PFSK-1 (cell line): ENCODE results near the gene C1orf21.

ENCODE experiments used
- POLR2AphosphoS5 ChIP-seq: IDR thresholded peaks from 2 replicates; pipeline ENCODE4 v1.6.1; 2012; ENCODE audit warnings: low read depth, mild to moderate bottlenecking, control low read depth, low read length, moderate library complexity
- REST ChIP-seq, 2 experiments: IDR thresholded peaks; 2 replicates each; pipeline versions ENCODE4 v1.6.1 to v1.8.0; 2011 to 2012; ENCODE audit warnings: low read depth in 2 of 2, low read length in 2 of 2, control low read depth in 1 of 2, inconsistent platforms in 1 of 2, mild to moderate bottlenecking in 1 of 2, moderate library complexity in 1 of 2; ENCODE audit not compliant: insufficient read depth in 1 of 2

- TF ChIP-seq POLR2AphosphoS5: no peak
- TF ChIP-seq REST (IDR thresholded peaks at IDR 0.05; ENCODE audit: insufficient read depth in 1 of 2, low read depth in 2 of 2, low read length in 2 of 2): no peak
Observed at GRCh38 chr1:184507165-184507564, 120.3 kb downstream of the C1orf21 start.
